DND-41 (cell line): ENCODE results near the gene DCUN1D2.

Source experiments
- ATAC-seq: fragments of 200-7000 bp; cut with Tn5 transposase; 3 replicates; pipeline ENCODE4 v1.9.1; 2021; ENCODE audit warnings: low read depth; ENCODE audit not compliant: insufficient read depth
- DNase-seq: peaks from one replicate; pipeline ENCODE4 v3.0.0-alpha.2; 2020
- H2AFZ ChIP-seq: 2 replicates; pipeline ENCODE4 v1.6.0; 2012; ENCODE audit warnings: low read depth, low read length
- H3K27ac ChIP-seq: 2 replicates; pipeline ENCODE4 v1.5.1; 2012; ENCODE audit warnings: low read length, inconsistent platforms
- H3K27me3 ChIP-seq: fragments of 200-600 bp; sonication (generic); 2 replicates; pipeline ENCODE4 v1.6.0; 2012; ENCODE audit warnings: low read length, mild to moderate bottlenecking, inconsistent platforms; ENCODE audit not compliant: insufficient read depth, poor library complexity
- H3K36me3 ChIP-seq: 2 replicates; pipeline ENCODE4 v1.5.1; 2012; ENCODE audit warnings: low read length, inconsistent platforms; ENCODE audit not compliant: insufficient read depth
- H3K4me1 ChIP-seq: 2 replicates; pipeline ENCODE4 v1.5.1; 2012; ENCODE audit warnings: mild to moderate bottlenecking, low read length; ENCODE audit not compliant: insufficient read depth
- H3K4me2 ChIP-seq: 2 replicates; pipeline ENCODE4 v1.6.0; 2012; ENCODE audit warnings: mild to moderate bottlenecking, moderate library complexity, low read length, inconsistent platforms; ENCODE audit not compliant: insufficient read depth
- H3K4me3 ChIP-seq, 2 experiments: fragments of 200-600 bp in 1 of 2; shearing (Covaris generic) in 1 of 2; 2 replicates each; pipeline ENCODE4 v1.5.1; 2012 to 2016; ENCODE audit warnings: inconsistent platforms in 2 of 2, low read length in 2 of 2, mild to moderate bottlenecking in 2 of 2, low read depth in 1 of 2, moderate library complexity in 1 of 2
- H3K79me2 ChIP-seq: 2 replicates; pipeline ENCODE4 v1.6.0; 2012; ENCODE audit warnings: low read length, inconsistent platforms; ENCODE audit not compliant: insufficient read depth
- H3K9ac ChIP-seq: 2 replicates; pipeline ENCODE4 v1.6.0; 2012; ENCODE audit warnings: low read depth, mild to moderate bottlenecking, inconsistent platforms, low read length, moderate library complexity
- H3K9me3 ChIP-seq: 2 replicates; pipeline ENCODE4 v1.5.1; 2012; ENCODE audit warnings: low read length, moderate library complexity, mild to moderate bottlenecking, inconsistent platforms; ENCODE audit not compliant: insufficient read depth, severe bottlenecking
- H4K20me1 ChIP-seq: 2 replicates; pipeline ENCODE4 v1.6.0; 2012; ENCODE audit warnings: low read length; ENCODE audit not compliant: insufficient read depth
- EZH2 ChIP-seq: IDR thresholded peaks from 3 replicates; pipeline ENCODE4 v1.6.1; 2012; ENCODE audit warnings: borderline replicate concordance, low read depth, mild to moderate bottlenecking, moderate library complexity, low read length, inconsistent platforms; ENCODE audit not compliant: severe bottlenecking
- TF ChIP-seq, protein P1 (sequence below): IDR thresholded peaks from 2 replicates; pipeline ENCODE4 v1.5.1; 2012; ENCODE audit warnings: borderline replicate concordance, low read length, moderate library complexity, mild to moderate bottlenecking; ENCODE audit not compliant: poor library complexity, severe bottlenecking; ENCODE audit errors: extremely low read depth

The DCUN1D2 gene

DNA sequence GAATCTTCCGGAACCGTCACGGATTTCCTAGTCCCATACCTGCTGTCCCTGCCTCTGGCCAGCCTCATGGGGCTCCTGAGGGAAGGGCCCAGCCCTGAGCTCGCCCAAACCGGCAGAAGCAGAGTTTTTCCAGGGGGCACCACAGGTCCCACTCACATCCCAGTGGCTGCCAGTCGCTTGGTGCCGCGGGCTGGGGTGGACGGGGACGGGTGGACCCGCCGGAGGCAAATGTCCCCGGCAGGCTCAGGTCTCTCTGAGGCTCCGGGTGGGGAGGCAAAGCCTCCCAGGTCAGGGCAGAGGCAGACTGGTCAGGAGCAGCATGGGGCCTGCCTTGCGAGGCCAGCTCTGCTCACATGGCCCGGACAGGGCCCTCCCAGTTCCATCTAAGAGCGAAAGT is 62.0 kb downstream of the DCUN1D2 start:
- H3K27me3 ChIP-seq: no peaks in the 10 kb centered on the region
- no peak overlapping the region for H3K4me3 ChIP-seq
- no peaks in the 10 kb centered on the region for H3K36me3 ChIP-seq
- no peaks in the 10 kb centered on the region for H3K4me1 ChIP-seq
- no peak for TF ChIP-seq EZH2
- TF ChIP-seq, protein P1, sequence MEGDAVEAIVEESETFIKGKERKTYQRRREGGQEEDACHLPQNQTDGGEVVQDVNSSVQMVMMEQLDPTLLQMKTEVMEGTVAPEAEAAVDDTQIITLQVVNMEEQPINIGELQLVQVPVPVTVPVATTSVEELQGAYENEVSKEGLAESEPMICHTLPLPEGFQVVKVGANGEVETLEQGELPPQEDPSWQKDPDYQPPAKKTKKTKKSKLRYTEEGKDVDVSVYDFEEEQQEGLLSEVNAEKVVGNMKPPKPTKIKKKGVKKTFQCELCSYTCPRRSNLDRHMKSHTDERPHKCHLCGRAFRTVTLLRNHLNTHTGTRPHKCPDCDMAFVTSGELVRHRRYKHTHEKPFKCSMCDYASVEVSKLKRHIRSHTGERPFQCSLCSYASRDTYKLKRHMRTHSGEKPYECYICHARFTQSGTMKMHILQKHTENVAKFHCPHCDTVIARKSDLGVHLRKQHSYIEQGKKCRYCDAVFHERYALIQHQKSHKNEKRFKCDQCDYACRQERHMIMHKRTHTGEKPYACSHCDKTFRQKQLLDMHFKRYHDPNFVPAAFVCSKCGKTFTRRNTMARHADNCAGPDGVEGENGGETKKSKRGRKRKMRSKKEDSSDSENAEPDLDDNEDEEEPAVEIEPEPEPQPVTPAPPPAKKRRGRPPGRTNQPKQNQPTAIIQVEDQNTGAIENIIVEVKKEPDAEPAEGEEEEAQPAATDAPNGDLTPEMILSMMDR: no peak
- no peak for ATAC-seq
- no peak overlapping the region for H3K27ac ChIP-seq
- H4K20me1 ChIP-seq: peaks cover 6% of the 10 kb centered on the region
- no peaks in the 10 kb centered on the region for H3K9me3 ChIP-seq
- DNase-seq: no peak
- H2AFZ ChIP-seq: no peak overlapping the region
- H3K79me2 ChIP-seq: no peaks in the 10 kb centered on the region
- no peak overlapping the region for H3K9ac ChIP-seq
- H3K4me2 ChIP-seq: no peak overlapping the region

- Histone ChIP-seq H3K27me3 (no peaks in the 10 kb centered on the region), H3K4me3 (no peak overlapping the region), H3K9ac (no peak overlapping the region), H2AFZ (no peak overlapping the region), H3K36me3 (no peaks in the 10 kb centered on the region), H4K20me1 (peaks cover 6% of the 10 kb centered on the region), H3K79me2 (no peaks in the 10 kb centered on the region), H3K27ac (no peak overlapping the region), H3K4me1 (no peaks in the 10 kb centered on the region), H3K4me2 (no peak overlapping the region), H3K9me3 (no peaks in the 10 kb centered on the region)
- TF ChIP-seq EZH2: no peak
- TF ChIP-seq, protein P1: no peak
- DNase-seq (no peak), ATAC-seq (no peak)
Observed at GRCh38 chr13:113427562-113428468, 62.7 kb downstream of the DCUN1D2 start.

DNA sequence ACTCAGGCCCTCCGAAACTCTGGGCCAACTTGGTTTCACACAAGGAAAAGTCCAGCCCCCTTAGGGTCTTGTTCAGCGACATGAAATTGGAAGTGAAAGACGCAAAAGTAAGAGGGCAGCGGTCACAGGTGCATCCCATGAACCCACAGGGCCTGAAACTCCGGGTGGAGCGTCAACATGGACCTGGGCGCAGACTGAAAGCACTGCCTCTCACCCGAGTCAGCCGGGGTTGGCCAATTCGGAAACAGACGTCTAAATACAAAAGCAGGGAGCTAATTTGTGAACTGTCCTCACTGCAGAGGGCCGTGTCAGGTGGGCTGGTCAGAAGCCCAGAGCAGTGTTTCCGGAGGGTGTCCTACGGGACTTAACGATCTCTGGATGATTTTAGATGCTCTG is 63.9 kb downstream of the DCUN1D2 start:
- DNase-seq (no peak), ATAC-seq (no peak)
- Histone ChIP-seq H3K4me3 (no peak overlapping the region), H3K27me3 (no peaks in the 10 kb centered on the region), H4K20me1 (peaks cover 6% of the 10 kb centered on the region), H3K9ac (no peak overlapping the region), H3K4me1 (no peaks in the 10 kb centered on the region), H3K36me3 (no peaks in the 10 kb centered on the region), H3K9me3 (no peaks in the 10 kb centered on the region), H3K27ac (no peak overlapping the region), H3K79me2 (no peaks in the 10 kb centered on the region), H3K4me2 (no peak overlapping the region), H2AFZ (no peak overlapping the region)
- TF ChIP-seq EZH2: no peak
- TF ChIP-seq, protein P1: no peak
